GM13977 (cell line): Measurements from ENCODE around the gene ATP13A4.

Experiments
- DNase-seq: peaks from one replicate; pipeline ENCODE4 v3.0.0; 2012; ENCODE audit warnings: low spot score
- in situ Hi-C: fragments of 300-500 bp; cut with MboI; formaldehyde crosslinking; loops from one replicate; pipeline ENCODE4 v1.12.0; 2022; ENCODE audit warnings: low sequenced_read_pairs, low pct_unique_long_range_greater_than_20kb, mixed read lengths, inconsistent platforms; ENCODE audit not compliant: unreplicated experiment
- TF ChIP-seq, protein P1 (sequence below): IDR thresholded peaks from 2 replicates; pipeline ENCODE4 v1.5.1; 2012; ENCODE audit warnings: mild to moderate bottlenecking, control low read depth; ENCODE audit not compliant: insufficient read depth; ENCODE audit errors: extremely low read depth, missing control alignments

Gene ATP13A4

GRCh38 chr3:193357291-193357690 is 197.4 kb downstream of the ATP13A4 start:
- DNase-seq = no peak
- TF ChIP-seq, protein P1, sequence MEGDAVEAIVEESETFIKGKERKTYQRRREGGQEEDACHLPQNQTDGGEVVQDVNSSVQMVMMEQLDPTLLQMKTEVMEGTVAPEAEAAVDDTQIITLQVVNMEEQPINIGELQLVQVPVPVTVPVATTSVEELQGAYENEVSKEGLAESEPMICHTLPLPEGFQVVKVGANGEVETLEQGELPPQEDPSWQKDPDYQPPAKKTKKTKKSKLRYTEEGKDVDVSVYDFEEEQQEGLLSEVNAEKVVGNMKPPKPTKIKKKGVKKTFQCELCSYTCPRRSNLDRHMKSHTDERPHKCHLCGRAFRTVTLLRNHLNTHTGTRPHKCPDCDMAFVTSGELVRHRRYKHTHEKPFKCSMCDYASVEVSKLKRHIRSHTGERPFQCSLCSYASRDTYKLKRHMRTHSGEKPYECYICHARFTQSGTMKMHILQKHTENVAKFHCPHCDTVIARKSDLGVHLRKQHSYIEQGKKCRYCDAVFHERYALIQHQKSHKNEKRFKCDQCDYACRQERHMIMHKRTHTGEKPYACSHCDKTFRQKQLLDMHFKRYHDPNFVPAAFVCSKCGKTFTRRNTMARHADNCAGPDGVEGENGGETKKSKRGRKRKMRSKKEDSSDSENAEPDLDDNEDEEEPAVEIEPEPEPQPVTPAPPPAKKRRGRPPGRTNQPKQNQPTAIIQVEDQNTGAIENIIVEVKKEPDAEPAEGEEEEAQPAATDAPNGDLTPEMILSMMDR = no peak
- in situ Hi-C loops = no loop called here

DNA sequence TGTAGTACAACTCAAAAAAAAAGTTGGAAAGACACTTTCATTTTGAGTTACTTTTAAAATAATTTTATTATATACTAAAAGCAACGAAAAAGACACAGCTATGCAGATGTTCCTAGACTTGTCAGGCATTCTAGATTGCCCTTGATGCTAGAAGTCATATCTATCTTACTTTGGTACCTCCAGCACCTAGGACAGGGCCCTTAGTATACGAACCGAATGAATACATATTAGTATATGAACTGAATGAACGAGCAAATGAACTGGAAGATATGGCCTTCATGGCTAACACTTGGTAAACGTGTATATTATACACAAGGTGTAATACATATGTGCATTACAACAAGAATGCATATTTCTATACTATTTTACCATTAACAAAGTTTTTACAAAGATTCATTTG is 200.3 kb downstream of the ATP13A4 start:
- DNase-seq = no peak
- TF ChIP-seq, protein P1 = no peak
- in situ Hi-C loops = no loop called here
